HG02840 (cell line): ENCODE results near the gene RNF126.
A peak's percentile ranks its signal among the peaks of the same experiment; 100 is the strongest.
"Not testable (repeated sequence)": the region's sequence is repeated elsewhere in the genome, so short reads cannot be mapped to it uniquely, and the experiment has no call there.

ENCODE experiments used
- ATAC-seq: cut with Tn5 transposase; IDR thresholded peaks from one replicate; pipeline ENCODE4 v1.9.1; 2021; ENCODE audit warnings: mild to moderate bottlenecking, moderate library complexity, moderate number of reproducible peaks; ENCODE audit not compliant: unreplicated experiment, low FRiP score

The RNF126 gene

DNA sequence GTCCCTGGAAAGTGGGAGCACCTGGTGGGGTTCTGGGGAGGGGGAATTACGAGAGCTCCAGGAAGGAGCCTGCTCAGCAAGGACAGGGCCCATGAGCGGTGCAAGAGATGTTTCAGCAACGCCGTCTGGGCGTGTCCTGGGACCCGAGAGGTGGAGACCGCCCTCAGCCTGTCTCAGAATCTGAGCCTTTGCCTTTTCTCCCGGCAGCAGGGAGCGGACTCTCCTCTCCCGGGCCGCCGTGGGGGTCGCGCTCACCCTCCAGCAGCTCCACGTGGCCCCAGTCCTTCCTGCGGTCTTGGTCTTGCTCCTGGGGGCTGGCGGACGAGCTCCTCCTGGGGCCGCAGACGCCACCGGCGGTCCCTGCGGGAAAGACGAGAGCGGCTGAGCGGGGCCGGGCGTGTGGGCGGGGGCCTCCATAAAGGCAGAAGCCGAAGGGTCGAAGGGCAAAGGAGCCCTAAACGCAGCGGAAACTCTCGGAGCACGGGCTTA, 30.4 kb downstream of the RNF126 start:
- ATAC-seq: peak; percentile 15

DNA sequence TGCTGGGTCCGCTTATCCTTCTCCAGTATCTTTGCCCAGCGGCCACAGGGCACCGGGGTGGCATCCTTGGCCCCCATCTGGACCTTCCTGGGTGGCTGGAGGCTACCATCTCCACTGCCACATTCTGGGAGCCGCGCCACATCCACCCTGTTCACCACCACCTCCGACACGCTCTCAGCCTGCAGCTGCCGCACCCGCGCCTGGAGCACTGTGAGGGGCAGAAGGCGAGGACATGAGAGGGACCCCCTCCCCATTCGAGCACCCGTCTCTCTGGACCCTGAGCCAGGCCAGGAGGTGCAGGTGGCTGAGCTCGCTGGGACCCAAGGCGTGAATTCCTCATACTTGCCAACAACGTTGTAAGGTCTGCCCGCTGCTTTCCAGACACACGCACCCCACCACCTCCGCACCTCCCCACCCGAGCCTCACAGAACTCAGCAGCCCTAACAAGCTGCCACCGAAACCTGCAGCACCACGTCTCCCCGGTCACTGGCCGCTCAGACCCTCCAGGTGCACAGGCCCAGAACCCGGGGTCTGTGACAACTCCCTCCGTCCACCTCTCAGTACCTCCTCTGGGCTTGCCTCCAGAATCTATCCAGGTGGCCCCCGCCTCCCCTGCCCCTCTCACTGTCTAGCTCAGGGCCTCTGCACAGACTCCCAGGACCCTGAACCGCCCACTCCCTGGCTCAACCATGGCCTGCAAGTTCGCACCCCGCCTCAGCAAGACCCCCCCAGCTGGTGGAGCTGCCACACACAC, 32.9 kb downstream of the RNF126 start:
- no peak for ATAC-seq

DNA sequence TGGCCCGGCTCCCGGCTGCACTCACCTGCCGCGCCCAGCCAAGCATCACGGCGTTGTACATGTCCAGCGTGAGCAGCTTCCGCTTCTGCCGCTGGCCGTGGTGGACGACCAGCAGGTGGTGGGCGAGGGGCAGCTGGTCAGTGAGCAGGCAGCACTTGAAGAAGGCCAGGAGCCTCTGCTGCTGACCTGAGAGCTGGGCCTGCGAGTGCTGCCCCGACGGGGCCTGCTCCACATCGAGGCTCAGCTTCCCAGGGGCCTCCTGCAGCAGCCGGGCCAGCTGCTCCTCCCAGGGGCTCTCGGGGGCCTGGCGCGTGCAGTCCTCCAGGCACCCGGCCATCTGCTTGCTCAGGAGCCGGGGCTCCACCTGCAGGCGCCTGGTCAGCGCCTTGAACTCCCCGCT, 33.5 kb downstream of the RNF126 start:
- not testable (repeated sequence) for ATAC-seq

DNA sequence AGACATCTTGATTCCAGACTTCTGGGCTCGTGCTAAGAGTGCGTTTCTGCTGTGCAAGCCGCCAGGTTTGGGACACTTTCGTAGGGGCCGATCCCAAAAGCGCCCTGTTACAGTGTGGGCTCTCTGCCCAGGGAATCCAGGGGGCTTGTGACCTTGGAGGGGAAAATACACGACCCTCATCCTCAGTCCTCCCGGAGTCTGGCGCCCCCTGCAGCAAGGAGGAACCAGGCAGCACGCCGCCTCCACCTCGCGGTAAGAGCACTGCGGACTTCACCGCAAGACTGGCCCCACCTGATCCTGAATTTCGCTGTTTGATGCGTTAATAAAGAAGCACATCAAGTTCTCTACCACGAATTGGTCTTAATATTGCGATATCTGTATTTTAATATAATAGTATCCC, 34.8 kb downstream of the RNF126 start:
- no peak for ATAC-seq

DNA sequence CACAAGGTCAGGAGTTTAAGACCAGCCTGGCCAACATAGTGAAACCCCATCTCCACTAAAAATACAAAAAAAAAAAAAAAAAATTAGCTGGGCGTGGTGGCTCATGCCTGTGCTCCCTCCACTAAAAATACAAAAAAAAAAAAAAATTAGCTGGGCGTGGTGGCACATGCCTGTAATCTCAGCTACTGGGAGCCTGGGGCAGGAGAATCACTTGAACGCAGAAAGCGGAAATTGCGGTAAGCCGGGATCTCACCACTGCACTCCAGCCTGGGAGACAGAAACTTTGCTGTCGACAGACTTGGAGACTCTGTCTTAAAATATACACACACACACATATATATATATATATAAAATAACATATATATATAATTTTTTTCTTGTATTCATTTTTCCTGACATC, 36.4 kb downstream of the RNF126 start:
- not testable (repeated sequence) for ATAC-seq

DNA sequence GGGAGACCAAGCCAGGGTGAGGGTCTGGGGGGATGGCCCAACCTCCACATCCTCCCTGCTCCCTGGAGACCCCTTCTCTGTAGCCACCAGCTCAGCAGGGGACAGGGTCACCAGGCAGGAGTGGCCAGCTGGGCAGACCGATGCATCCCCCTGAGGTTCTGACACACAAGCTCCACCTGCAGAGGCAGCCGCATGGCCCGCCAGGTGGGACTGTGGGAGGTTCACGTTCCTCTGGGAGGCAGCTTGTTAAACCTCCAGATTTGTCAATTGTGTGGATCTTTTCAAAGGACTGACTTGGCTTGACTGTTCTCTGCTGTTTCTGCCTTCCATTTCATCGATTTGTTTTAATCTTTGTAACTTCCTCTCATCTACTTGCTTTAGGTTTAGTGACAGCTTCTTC, 37.8 kb downstream of the RNF126 start:
- ATAC-seq: no peak

DNA sequence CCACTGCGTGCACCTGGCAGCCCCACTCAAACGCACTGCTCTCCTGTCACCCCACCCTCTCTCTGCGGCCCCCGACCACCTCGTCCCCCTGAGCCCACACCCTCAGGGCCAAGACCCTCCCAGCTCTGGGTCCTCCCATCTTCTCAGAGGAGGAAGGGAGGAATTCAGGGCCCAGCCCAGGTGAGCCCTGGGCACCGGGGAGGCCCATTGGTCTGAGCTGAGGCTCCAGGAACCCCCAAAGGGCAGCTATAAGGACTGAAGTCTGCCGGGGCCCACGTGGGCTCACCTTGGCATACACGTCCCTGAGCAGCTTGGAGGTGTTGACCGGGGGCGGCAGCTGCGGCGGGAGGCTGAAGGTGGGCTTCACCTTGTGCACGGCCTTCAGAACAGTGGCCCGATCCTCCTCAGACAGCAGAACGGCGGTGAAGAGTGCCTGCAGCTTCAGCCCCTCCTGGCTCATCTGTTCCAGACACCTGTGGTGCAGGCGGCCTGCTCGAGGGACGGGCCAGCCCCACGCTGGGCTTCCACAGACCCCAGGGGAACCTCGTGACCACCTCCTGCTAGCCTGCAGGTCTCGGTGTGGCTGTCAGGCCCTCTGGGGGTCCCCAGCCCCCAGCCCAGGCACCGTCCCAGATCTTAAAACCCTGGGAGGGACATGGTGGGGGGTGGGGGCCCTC, 38.4 kb downstream of the RNF126 start:
- ATAC-seq: no peak

DNA sequence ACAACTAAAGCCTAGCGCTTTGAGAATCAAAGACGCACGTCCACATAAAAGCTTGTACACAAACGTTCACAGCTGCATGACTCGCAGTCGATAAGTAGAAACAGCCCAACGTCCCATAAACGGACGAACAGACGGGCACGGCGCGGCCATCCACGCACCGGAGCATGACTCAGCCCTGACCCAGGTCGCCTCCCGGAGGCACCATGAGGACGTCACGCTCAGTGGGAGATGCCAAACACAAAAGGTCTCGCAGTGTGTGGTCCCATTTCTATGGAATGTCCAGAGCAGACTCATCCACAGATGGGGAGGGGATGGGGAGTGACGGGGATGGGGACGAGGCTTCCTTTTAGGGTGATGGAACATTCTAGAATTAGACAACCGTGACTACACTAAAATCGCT, 39.0 kb downstream of the RNF126 start:
- ATAC-seq: no peak

DNA sequence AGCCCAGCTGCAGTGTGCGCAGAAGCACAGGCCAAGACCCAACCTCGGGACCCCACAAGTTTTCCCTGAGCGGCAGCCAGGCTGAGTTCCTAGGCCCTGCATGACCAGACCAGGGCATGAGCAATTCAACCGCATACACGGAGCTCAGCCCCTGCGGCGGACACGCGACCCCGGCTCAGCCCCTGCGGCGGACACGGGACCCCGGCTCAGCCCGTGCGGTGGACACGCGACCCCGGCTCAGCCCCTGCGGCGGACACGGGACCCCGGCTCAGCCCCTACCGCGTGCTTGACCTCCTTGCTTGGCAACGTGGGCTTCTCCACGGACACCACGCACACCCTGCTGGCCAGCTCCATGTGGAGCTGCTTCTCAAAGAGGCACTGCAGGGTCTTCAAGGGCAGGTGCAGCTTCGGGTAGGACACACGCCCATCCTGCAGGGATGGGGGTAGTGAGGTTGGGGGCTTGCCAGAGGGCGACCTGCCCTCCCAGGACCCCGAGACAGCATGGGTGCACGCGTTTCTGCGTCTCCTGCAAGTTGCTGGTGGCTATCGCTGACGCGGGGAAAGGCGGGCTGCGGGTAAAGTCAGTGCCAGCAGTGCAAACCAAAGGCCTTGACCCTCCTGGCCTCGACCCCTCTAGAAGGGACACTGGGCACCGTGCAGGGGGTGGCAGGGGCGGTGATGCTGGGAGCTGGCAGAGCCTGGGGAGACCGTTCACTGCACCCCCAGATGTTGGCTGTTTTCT, 39.7 kb downstream of the RNF126 start:
- no peak for ATAC-seq

DNA sequence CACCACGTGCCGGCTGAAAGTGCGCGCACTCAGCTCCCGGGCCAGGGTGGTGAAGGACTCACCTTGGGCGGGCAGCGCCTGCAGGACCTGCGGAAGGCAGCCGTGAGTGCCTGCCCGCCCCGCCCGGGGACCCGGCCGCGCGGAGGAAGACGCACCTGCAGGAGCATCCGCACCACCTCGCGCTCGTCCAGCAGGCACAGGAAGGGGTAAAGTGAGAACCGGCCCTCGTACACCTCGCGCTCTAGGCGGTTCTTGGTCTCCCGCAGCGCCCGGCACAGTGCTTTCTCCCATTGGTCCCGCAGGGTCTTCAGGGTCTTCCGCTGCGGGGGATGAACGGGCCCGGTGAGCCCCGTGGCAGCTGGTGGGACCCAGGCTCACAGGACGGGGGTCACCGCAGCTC, 40.3 kb downstream of the RNF126 start:
- no peak for ATAC-seq

DNA sequence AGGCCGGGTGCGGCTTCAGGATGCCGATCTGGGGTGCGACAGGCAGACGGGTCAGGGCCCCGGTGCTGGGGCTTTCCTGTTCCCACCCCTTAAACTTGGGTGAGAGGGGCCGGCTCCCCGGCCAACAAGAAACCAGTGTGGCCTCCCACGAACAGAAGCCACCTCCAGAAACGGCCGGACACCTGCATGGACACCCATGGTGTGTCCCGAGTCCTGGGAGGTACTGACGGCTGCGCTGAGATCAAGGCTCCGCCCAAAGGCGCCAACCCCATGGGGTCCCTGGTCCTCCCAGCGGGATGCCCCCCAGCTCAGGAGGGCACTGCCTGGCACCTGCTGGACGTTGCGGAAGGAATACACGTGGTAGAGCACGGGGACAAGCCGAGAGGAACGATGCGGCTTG, 41.2 kb downstream of the RNF126 start:
- ATAC-seq: no peak

DNA sequence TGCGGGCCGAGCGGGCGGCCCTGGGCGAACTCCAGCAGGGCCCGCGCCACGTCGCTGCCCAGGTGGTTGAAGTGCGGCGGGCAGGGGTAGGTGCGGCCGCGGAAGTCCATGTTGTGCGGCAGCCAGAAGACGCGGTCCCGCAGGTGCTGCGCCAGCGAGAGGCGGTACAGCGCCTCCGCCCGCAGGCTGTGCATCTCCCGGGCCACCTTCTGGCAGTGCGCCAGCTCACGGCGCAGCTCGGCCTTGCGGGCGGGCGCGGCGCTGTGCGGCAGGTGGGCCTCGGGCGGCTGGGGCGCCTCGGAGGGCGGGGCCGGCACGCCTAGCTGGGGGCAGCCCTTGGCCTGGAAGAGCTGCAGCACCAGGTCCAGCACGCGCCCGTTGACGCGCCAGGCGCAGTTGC, 41.8 kb downstream of the RNF126 start:
- not testable (repeated sequence) for ATAC-seq

DNA sequence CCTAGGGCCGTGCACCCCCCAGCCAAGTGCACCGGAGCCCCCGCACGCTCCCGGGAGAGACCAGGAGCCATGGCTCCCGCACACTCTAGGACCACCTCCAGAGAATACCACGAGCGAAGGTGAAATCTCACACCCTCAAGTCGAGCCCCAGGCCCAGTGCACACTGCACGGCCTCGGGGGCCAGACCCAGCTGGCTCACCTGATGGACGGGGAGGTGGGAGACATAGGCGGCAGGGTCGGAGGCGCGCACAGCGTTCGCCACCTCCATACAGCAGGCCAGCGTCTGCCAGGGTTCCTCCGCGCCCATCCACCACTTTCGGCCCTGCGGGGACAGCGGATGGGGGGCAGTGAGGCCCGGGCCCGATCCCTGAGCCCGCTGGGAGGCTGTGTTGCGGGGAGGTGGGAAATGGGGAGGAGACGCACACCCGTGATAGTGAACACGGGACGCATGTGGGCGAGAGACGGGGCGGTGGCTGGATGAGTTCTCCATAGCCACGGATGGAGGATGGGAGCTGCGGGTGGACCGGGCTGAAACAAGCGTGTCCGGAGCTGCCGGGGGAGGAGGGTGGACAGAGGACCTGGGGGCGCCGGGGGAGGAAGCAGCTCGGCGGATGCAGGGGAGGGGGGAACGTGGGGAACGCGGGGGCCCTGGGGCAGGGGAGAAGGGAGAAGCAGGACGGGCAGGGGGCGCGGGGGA, 42.7 kb downstream of the RNF126 start:
- ATAC-seq: no peak

DNA sequence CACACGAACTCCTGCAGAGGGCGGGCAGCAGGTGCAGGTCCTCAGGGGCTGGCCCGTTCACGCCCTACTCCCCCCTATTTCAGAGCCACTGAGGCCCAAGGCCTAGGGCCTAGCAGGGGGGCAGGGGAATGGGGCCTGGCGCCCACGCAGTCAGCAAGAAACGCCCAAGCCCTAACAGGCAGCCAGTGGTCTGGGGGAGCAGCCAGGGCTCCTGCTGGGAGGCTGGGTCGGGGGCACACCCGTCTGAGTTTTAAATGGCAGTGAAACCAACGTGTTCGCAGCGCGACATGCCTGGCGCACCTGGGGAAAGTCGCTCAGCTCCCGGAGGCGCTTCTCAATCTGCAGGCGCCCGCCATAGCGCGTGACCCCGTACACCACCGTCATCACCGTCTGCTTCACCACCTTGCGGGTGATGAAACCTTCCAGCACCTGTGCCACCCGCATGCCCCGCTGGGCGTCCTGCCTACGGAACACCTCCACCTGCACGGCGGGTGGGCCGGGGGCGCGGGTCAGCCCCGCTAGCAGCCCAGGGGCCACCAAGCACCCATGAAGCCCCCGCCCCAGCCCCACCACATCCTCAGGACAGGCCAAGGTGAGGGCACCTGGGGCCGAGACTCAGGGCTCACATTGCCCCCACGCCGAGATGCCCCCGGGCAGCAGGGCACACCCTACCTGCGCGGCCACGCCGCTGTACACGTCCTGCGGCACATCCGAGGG, 43.6 kb downstream of the RNF126 start:
- ATAC-seq: no peak

DNA sequence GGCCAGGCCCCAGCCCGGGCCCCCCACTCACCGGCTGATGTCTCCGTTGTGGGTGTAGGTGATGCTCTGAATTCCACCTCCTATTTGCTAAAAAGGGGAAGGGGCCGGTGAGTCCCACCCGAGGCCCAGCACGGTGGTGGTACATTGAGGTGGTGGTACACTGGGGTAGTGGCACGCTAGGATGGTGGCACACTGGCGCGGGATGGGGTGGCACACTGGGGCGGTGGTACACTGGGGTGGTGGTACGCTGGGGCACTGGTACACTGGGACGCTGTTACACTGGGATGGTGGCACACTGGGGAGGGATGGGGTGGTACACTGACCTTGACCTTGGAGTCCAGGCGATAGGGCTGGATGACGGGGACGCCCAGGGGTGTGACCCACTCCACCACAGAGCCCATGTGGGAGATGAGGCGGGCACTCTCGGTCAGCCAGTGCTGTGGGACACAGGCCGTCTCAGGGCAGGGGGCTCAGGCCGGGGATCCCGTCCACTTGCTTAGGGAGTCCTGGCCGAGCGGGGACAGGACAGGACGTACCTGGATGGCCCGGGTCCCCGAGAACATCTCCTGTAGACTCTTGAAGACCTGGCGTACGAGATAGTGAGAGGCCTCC, 44.2 kb downstream of the RNF126 start:
- ATAC-seq: no peak

DNA sequence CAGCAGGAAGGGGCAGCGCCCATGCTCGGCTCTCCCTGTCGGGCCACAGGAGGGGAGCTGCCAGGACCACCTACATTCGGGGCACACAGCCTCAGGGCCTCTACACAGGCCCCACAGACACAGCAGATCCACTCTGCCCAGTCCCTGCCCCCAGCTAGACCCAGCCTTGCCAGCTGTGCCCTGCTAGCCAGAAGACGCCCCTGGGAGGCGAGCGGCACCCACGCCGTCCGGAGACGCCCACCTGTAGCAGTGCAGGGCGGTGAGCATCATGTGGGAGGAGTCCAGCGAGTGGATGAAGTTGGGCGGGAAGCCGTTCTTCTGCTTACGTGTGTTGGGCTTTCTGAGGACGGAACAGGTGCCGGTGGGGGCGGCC, 44.8 kb downstream of the RNF126 start:
- ATAC-seq: no peak

DNA sequence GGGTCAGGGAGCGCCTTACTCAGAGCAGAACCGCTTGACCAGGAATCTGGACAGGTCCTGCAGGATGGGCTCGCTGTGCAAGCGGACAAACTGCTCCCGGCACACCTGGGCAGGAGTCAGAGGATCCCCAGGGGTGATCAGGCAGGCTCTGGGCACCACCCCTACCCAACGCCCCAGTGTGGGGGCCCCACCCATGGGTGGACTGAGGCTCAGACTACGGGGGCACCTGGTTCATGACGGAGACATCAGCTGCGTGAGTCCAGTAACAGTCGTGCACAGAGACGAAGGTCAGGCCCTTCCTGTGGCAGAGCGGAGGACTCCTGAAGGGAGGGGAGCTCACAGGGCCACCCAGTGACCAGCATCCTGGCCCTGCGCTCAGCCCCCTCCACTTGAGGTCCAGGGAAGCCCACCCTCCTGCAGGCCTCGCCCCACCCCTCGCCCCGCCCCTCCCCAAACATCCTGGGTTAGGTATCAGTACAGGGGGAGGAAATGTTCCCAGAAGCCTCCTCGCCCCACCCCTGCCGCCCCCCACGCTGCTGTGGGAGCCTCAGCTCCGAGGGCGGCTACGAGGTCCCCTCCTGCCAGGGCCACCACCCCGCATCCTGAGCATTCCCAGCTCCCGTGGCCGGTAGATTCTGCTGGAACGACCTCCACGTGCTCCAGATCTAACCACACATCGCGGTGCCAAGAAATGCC, 45.3 kb downstream of the RNF126 start:
- ATAC-seq: no peak

DNA sequence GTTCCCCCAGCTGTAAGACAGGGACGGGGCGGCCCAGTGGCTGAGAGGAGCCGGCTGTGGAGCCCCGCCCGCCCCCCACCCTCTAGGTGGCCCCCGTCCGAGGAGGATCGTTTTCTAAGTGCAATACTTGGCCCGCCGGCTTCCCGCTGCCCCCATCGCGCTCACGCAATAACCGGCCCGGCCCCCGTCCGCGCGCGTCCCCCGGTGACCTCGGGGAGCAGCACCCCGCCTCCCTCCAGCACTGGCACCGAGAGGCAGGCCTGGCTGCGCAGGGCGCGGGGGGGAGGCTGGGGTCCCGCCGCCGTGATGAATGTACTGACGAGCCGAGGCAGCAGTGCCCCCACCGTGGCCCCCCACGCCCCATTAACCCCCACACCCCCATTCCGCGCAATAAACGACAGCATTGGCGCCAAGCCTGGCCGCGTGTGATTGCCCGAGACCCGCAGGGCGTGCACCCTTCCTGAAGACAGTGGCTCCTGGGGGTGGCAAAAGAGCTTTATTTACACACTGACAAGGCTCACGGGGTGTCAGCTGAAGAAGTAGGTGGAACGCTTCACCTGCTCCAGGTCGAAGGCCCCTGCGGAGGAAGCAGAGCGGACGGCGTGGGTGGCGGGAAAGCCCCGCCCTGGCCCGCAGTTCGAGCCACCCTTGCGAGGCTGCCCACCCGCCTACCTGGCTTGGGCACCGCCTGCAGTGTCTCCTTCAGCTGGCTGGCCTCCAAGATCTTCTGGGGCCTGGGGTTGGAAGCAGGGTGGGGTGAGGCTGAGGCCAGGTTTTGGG, 46.1 kb downstream of the RNF126 start:
- ATAC-seq: no peak
